ENCODE data around the gene GNAT1.
"Not testable (repeated sequence)": the region's sequence is repeated elsewhere in the genome, so short reads cannot be mapped to it uniquely, and the experiment has no call there.

The GNAT1 gene

GRCh38 chr3:50220109-50220508 lies 28.7 kb downstream of the GNAT1 start:
- no peak for DNase-seq (ENCODE audit: low read depth in 2 of 2)

- no peak for DNase-seq (ENCODE audit: low read depth in 2 of 2)
These were observed 29.6 kb downstream of the GNAT1 start for GRCh38 chr3:50221051-50221410.

- DNase-seq (ENCODE audit: low read depth in 2 of 2) = no peak
These were observed 30.2 kb downstream of the GNAT1 start for GRCh38 chr3:50221411-50222168.

- no peak for DNase-seq (ENCODE audit: low read depth in 2 of 2)
These were observed 30.7 kb downstream of the GNAT1 start for GRCh38 chr3:50222169-50222528.

GRCh38 chr3:50224639-50225038 lies 33.2 kb downstream of the GNAT1 start:
- DNase-seq (ENCODE audit: low read depth in 2 of 2) = no peak

- DNase-seq (ENCODE audit: low read depth in 2 of 2) = no peak
These were observed 35.5 kb downstream of the GNAT1 start for GRCh38 chr3:50226888-50227389.

GRCh38 chr3:50227390-50228183 lies 36.2 kb downstream of the GNAT1 start:
- peak; percentile 76 to 80 for DNase-seq (ENCODE audit: low read depth in 2 of 2)

- not testable (repeated sequence) for DNase-seq (ENCODE audit: low read depth in 2 of 2)
These were observed 36.9 kb downstream of the GNAT1 start for GRCh38 chr3:50228184-50228763.

- no peak for DNase-seq (ENCODE audit: low read depth in 2 of 2)
These were observed 38.1 kb downstream of the GNAT1 start for GRCh38 chr3:50229490-50229889.

- DNase-seq (ENCODE audit: low read depth in 2 of 2) = no peak
These were observed 38.8 kb downstream of the GNAT1 start for GRCh38 chr3:50230104-50230793.

GRCh38 chr3:50230794-50231125 lies 39.4 kb downstream of the GNAT1 start:
- DNase-seq (ENCODE audit: low read depth in 2 of 2) = no peak

- no peak for DNase-seq (ENCODE audit: low read depth in 2 of 2)
These were observed 40.2 kb downstream of the GNAT1 start for GRCh38 chr3:50231581-50231980.

- DNase-seq (ENCODE audit: low read depth in 2 of 2) = no peak
These were observed 40.9 kb downstream of the GNAT1 start for GRCh38 chr3:50232303-50232702.

GRCh38 chr3:50233176-50233575 lies 41.8 kb downstream of the GNAT1 start:
- DNase-seq (ENCODE audit: low read depth in 2 of 2) = no peak

- peak; percentile 95 to 96 for DNase-seq (ENCODE audit: low read depth in 2 of 2)
These were observed 44.5 kb downstream of the GNAT1 start, which contains the start of gene GNAI2 for GRCh38 chr3:50235716-50236483. Gene GNAI2 (plus strand): TSS chr3:50236204. CDS start chr3:50236336, 132 bp downstream.

GRCh38 chr3:50236484-50237132 lies 45.2 kb downstream of the GNAT1 start:
- no peak for DNase-seq (ENCODE audit: low read depth in 2 of 2)

GRCh38 chr3:50237133-50237651 lies 45.8 kb downstream of the GNAT1 start:
- DNase-seq (ENCODE audit: low read depth in 2 of 2) = no peak

GRCh38 chr3:50237754-50238548 lies 46.5 kb downstream of the GNAT1 start:
- peak in 1 of 2 experiments; percentile 48 for DNase-seq (ENCODE audit: low read depth in 2 of 2)

- no peak for DNase-seq (ENCODE audit: low read depth in 2 of 2)
These were observed 47.2 kb downstream of the GNAT1 start for GRCh38 chr3:50238549-50239026.

GRCh38 chr3:50239649-50240048 lies 48.2 kb downstream of the GNAT1 start:
- DNase-seq (ENCODE audit: low read depth in 2 of 2) = no peak

All from fibroblast of skin of left quadriceps (primary cell).